Vagina (tissue), 2 donors: ENCODE measurements around the gene BRMS1.

ENCODE experiments used
- POLR2A ChIP-seq, 2 donors: fragments of 450-650 bp; IDR thresholded peaks; one replicate each; pipeline ENCODE4 v1.6.1; 2017; ENCODE audit warnings: antibody characterized with exemption in 2 of 2, mild to moderate bottlenecking in 2 of 2, moderate library complexity in 2 of 2
- TF ChIP-seq, protein P1 (sequence below), 3 experiments: fragments of 450-650 bp in 2 of 3; fragments of 200-600 bp in 1 of 3; sonication (generic) in 1 of 3; IDR thresholded peaks; one replicate each; pipeline ENCODE4 v1.5.1; 2017 to 2019; ENCODE audit warnings: antibody characterized with exemption in 3 of 3, mild to moderate bottlenecking in 2 of 3, moderate library complexity in 2 of 3

GRCh38 chr11:66339162-66339675 is 5.7 kb downstream of the BRMS1 start:
- TF ChIP-seq, protein P1, sequence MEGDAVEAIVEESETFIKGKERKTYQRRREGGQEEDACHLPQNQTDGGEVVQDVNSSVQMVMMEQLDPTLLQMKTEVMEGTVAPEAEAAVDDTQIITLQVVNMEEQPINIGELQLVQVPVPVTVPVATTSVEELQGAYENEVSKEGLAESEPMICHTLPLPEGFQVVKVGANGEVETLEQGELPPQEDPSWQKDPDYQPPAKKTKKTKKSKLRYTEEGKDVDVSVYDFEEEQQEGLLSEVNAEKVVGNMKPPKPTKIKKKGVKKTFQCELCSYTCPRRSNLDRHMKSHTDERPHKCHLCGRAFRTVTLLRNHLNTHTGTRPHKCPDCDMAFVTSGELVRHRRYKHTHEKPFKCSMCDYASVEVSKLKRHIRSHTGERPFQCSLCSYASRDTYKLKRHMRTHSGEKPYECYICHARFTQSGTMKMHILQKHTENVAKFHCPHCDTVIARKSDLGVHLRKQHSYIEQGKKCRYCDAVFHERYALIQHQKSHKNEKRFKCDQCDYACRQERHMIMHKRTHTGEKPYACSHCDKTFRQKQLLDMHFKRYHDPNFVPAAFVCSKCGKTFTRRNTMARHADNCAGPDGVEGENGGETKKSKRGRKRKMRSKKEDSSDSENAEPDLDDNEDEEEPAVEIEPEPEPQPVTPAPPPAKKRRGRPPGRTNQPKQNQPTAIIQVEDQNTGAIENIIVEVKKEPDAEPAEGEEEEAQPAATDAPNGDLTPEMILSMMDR (IDR thresholded peaks at IDR 0.05) = no peak
- no peak for TF ChIP-seq POLR2A (IDR thresholded peaks at IDR 0.05)
